Mesenchymal stem cell (in vitro differentiated cells and primary cell): Measurements from ENCODE around the gene DNASE1L1. TPM values are rescaled to one million over a fixed set of nuclear protein-coding genes. Genes with fewer than 3 reads are reported as not detected.

Experiments used
- DNase-seq: peaks from one replicate; pipeline ENCODE4 v3.0.0-alpha.2; 2013
- H2AFZ ChIP-seq: one replicate; pipeline ENCODE4 v1.6.1; 2013; ENCODE audit warnings: low read depth, mild to moderate bottlenecking, control low read depth, inconsistent platforms, low read length, moderate library complexity
- H2AK5ac ChIP-seq: 2 replicates; pipeline ENCODE4 v1.6.1; 2013; ENCODE audit warnings: low read length, moderate library complexity, mild to moderate bottlenecking, inconsistent platforms; ENCODE audit not compliant: severe bottlenecking
- H2BK120ac ChIP-seq: one replicate; pipeline ENCODE4 v1.6.1; 2013; ENCODE audit warnings: low read depth, mild to moderate bottlenecking, inconsistent platforms, low read length, moderate library complexity
- H2BK12ac ChIP-seq, 2 experiments: one replicate each; pipeline ENCODE4 v1.6.1; 2013; ENCODE audit warnings: inconsistent platforms in 2 of 2, low read length in 2 of 2, mild to moderate bottlenecking in 2 of 2, moderate library complexity in 2 of 2, control low read depth in 1 of 2
- H2BK15ac ChIP-seq: one replicate; pipeline ENCODE4 v1.6.1; 2013; ENCODE audit warnings: mild to moderate bottlenecking, low read depth, inconsistent platforms; ENCODE audit not compliant: poor library complexity, severe bottlenecking
- H2BK5ac ChIP-seq: 2 replicates; pipeline ENCODE4 v1.6.1; 2013; ENCODE audit warnings: low read depth, mild to moderate bottlenecking, low read length, control low read depth, inconsistent platforms; ENCODE audit not compliant: poor library complexity, severe bottlenecking
- H3K14ac ChIP-seq, 2 experiments: one replicate each; pipeline ENCODE4 v1.6.1; 2013; ENCODE audit warnings: inconsistent platforms in 2 of 2, low read length in 2 of 2, control low read depth in 1 of 2, mild to moderate bottlenecking in 1 of 2, moderate library complexity in 1 of 2
- H3K18ac ChIP-seq, 2 experiments: one replicate each; pipeline ENCODE4 v1.6.1; 2013; ENCODE audit warnings: inconsistent platforms in 2 of 2, low read length in 2 of 2, control low read depth in 1 of 2, low read depth in 1 of 2, mild to moderate bottlenecking in 1 of 2
- H3K23ac ChIP-seq, 2 experiments: one replicate each; pipeline ENCODE4 v1.6.1; 2013; ENCODE audit warnings: inconsistent platforms in 2 of 2, low read length in 2 of 2, mild to moderate bottlenecking in 2 of 2, moderate library complexity in 2 of 2, control low read depth in 1 of 2
- H3K27ac ChIP-seq: 2 replicates; pipeline ENCODE4 v1.5.1; 2013; ENCODE audit warnings: mild to moderate bottlenecking, moderate library complexity, low read length, control low read depth, inconsistent platforms; ENCODE audit not compliant: poor library complexity, severe bottlenecking
- H3K27me3 ChIP-seq, 2 experiments: 2 replicates each; pipeline versions ENCODE4 v1.6.1 to v1.7.0; 2013; ENCODE audit warnings: low read length in 2 of 2, mild to moderate bottlenecking in 2 of 2, moderate library complexity in 2 of 2, control low read depth in 1 of 2, inconsistent platforms in 1 of 2; ENCODE audit not compliant: control insufficient read depth in 1 of 2, insufficient read depth in 1 of 2
- H3K36me3 ChIP-seq, 2 experiments: 2 replicates each; pipeline versions ENCODE4 v1.6.1 to v1.7.0; 2013; ENCODE audit warnings: low read length in 2 of 2, control low read depth in 1 of 2, inconsistent platforms in 1 of 2, low read depth in 1 of 2, mild to moderate bottlenecking in 1 of 2; ENCODE audit not compliant: insufficient read depth in 2 of 2, control insufficient read depth in 1 of 2
- H3K4ac ChIP-seq, 2 experiments: one replicate each; pipeline ENCODE4 v1.6.1; 2013; ENCODE audit warnings: inconsistent platforms in 2 of 2, low read length in 2 of 2, mild to moderate bottlenecking in 2 of 2, moderate library complexity in 2 of 2, control low read depth in 1 of 2, low read depth in 1 of 2
- H3K4me1 ChIP-seq: 2 replicates; pipeline ENCODE4 v1.6.1; 2013; ENCODE audit warnings: low read depth, low read length, control low read depth; ENCODE audit not compliant: control insufficient read depth, insufficient read depth
- H3K4me2 ChIP-seq: 2 replicates; pipeline ENCODE4 v1.6.1; 2013; ENCODE audit warnings: low read length, mild to moderate bottlenecking, inconsistent platforms; ENCODE audit not compliant: poor library complexity, severe bottlenecking
- H3K4me3 ChIP-seq, 2 experiments: 2 replicates each; pipeline versions ENCODE4 v1.5.1 to v1.7.0; 2013; ENCODE audit warnings: low read length in 2 of 2, mild to moderate bottlenecking in 2 of 2, control low read depth in 1 of 2, low read depth in 1 of 2; ENCODE audit not compliant: insufficient read depth in 1 of 2
- H3K79me1 ChIP-seq: replicated peaks from 2 replicates; pipeline ENCODE4 v1.6.1; 2013; ENCODE audit warnings: mild to moderate bottlenecking, control low read depth, low read length, inconsistent platforms; ENCODE audit not compliant: poor library complexity, severe bottlenecking
- H3K9ac ChIP-seq: 2 replicates; pipeline ENCODE4 v1.7.0; 2013; ENCODE audit warnings: mild to moderate bottlenecking, low read length, moderate library complexity
- H3K9me3 ChIP-seq: 2 replicates; pipeline ENCODE4 v1.7.0; 2013; ENCODE audit warnings: mild to moderate bottlenecking, low read length; ENCODE audit not compliant: control insufficient read depth
- H4K8ac ChIP-seq: one replicate; pipeline ENCODE4 v1.6.1; 2013; ENCODE audit warnings: inconsistent platforms, mild to moderate bottlenecking, low read length, moderate library complexity
- H4K91ac ChIP-seq: one replicate; pipeline ENCODE4 v1.6.1; 2013; ENCODE audit warnings: mild to moderate bottlenecking, low read length, inconsistent platforms
- WGBS: methylation state at CpG from one replicate; pipeline ENCODE4 v1.1.7; 2013; ENCODE audit warnings: mixed read lengths; 5-methylcytosine and 5-hydroxymethylcytosine counted together
- polyA plus RNA-seq, 2 experiments: library from polyadenylated mRNA; stranded (reverse); fragments of 200-250 nt; gene quantifications; one replicate each; pipeline ENCODE4 v1.2.3, GENCODE V29; 2013

Gene DNASE1L1
- polyA plus RNA-seq (2013, experiment 1 of 2) = 53.5 TPM
- polyA plus RNA-seq (2013, experiment 2 of 2) = 52.9 TPM

DNA sequence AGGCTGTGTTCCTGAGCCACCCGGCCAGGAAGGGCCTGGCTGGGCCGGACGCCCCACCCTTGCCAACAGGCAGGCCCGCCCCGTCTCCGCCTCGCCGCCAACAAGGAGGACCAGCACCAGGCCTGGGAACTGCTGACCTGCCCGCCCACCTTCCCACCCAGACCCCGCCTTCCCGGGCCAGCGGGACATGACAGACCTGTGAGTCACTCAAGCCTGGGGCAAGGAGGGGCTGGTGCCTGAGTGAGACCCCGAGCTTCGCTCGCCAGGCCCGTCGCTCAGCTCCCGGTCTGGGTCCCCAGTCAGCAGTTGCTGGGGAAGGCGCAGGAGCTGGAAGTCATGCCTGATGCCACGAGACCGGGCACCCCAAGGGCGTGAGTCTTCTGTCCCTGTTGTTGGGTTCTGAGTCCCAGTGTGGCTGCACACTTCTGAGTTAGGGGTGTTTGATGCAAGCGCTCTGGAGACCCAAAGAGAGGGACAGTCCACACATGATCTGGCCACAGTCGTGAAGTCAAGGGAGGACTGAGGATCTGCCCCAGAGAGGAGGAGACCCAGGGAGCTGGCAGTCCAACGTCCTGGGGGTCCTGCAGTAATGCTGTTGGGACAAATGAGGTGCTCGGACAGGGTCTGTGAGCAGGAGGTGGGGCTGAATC lies at the start of gene DNASE1L1:
DNASE1L1 (minus strand) TSS at position 33 of the 650 bp plus-strand sequence. CDS start 3,686 bp downstream, outside the sequence.
- Histone ChIP-seq H3K4me2 (peak within 1 kb of the TSS; percentile 74), H2BK5ac (peak within 1 kb of the TSS; percentile 62), H3K9me3 (no peaks in the 10 kb centered on the region), H2BK12ac (peak within 1 kb of the TSS; percentile 39 to 83), H3K4me3 (peak within 1 kb of the TSS; percentile 50 to 53), H3K9ac (peak within 1 kb of the TSS; percentile 61), H4K91ac (peak within 1 kb of the TSS; percentile 95), H3K27ac (peak within 1 kb of the TSS; percentile 84), H4K8ac (peak within 1 kb of the TSS; percentile 49), H2BK120ac (no peak within 1 kb of the TSS), H2AK5ac (peak within 1 kb of the TSS; percentile 78), H3K36me3 (peaks cover 6 to 23% of the 10 kb centered on the region in 2 experiments), H2AFZ (no peak within 1 kb of the TSS), H3K23ac (no peak within 1 kb of the TSS), H3K18ac (peak within 1 kb of the TSS; percentile 70 to 92), H3K27me3 (peaks cover 0 to 5% of the 10 kb centered on the region in 2 experiments), H3K4ac (peak within 1 kb of the TSS; percentile 81 to 82), H3K14ac (peak within 1 kb of the TSS in 1 of 2 experiments; percentile 93), H3K4me1 (peaks cover 17% of the 10 kb centered on the region), H2BK15ac (peak within 1 kb of the TSS; percentile 67), H3K79me1 (peaks cover 5% of the 10 kb centered on the region)
- WGBS = 15% methylated on average over 17 of the region's 26 CpGs
- DNase-seq = peak; percentile 91

- Histone ChIP-seq H3K14ac (peak within 1 kb of the TSS in 1 of 2 experiments; percentile 99), H4K8ac (no peak within 1 kb of the TSS), H4K91ac (peak within 1 kb of the TSS; percentile 50), H2BK120ac (peak within 1 kb of the TSS; percentile 92), H3K27ac (no peak within 1 kb of the TSS), H3K9me3 (no peaks in the 10 kb centered on the region), H3K36me3 (peaks cover 24 to 34% of the 10 kb centered on the region in 2 experiments), H2BK5ac (no peak within 1 kb of the TSS), H3K4me2 (peak within 1 kb of the TSS; percentile 71), H3K79me1 (peaks cover 4% of the 10 kb centered on the region), H3K4ac (peak within 1 kb of the TSS in 1 of 2 experiments; percentile 89), H3K4me3 (peak within 1 kb of the TSS; percentile 83 to 86), H3K23ac (peak within 1 kb of the TSS in 1 of 2 experiments; percentile 96), H3K9ac (peak within 1 kb of the TSS; percentile 79), H3K18ac (peak within 1 kb of the TSS in 1 of 2 experiments; percentile 91), H2BK12ac (no peak within 1 kb of the TSS), H2AFZ (no peak within 1 kb of the TSS), H3K4me1 (peaks cover 18% of the 10 kb centered on the region), H2BK15ac (peak within 1 kb of the TSS; percentile 28), H3K27me3 (no peaks in the 10 kb centered on the region), H2AK5ac (no peak within 1 kb of the TSS)
- under 1% methylated on average over 13 of the region's 88 CpGs for WGBS
- DNase-seq = no peak
Observed at GRCh38 chrX:154458116-154458953, 49.3 kb upstream of the DNASE1L1 start, which contains the start of gene PLXNA3. TSS of gene PLXNA3 (plus strand) at chrX:154458281. CDS start at chrX:154460184, 1,903 bp downstream.

DNA sequence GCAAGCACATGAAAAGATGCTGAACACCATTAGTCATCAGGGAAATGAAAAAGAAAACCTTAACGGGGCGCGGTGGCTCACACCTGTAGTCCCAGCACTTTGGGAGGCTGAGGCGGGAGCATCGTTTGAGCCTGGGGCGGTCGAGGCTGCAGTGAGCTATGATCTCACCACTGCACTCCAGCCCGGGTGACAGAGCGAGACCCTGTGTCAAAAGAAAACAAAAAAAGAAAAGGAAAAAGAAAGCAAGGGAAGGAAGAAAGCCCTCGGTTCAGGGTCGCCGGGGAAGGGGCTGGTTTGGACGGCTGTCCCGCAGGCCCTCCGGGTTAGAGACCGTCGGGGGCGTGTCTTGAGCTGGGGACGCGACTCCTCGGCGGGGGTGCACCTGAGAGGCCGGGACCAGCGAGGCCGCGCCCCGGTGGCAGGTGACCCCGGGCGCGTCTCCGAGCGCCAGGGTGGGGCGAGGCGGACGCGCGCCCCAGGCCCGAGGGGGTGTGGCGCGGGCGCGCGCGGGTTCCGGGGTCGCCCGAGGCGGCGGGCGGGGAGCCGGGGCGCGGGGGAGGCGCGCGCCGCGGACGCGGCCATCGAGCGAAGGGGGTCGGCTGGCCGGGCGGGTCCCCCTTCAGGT lies 48.5 kb upstream of the DNASE1L1 start:
- peak overlapping the region; percentile 28 for H2BK15ac ChIP-seq
- H4K91ac ChIP-seq = peak overlapping the region; percentile 50
- peaks cover 24 to 32% of the 10 kb centered on the region in 2 experiments for H3K36me3 ChIP-seq
- H3K4ac ChIP-seq = no peak overlapping the region
- peak overlapping the region; percentile 73 to 86 for H3K4me3 ChIP-seq
- no peak overlapping the region for H2AFZ ChIP-seq
- peak overlapping the region; percentile 65 for H3K4me2 ChIP-seq
- H2BK5ac ChIP-seq = no peak overlapping the region
- H3K9ac ChIP-seq = peak overlapping the region; percentile 48
- H2BK12ac ChIP-seq = no peak overlapping the region
- no peaks in the 10 kb centered on the region for H3K9me3 ChIP-seq
- peaks cover 18% of the 10 kb centered on the region for H3K4me1 ChIP-seq
- no peak overlapping the region for H4K8ac ChIP-seq
- WGBS = 27% methylated on average over 17 of the region's 65 CpGs
- H3K27ac ChIP-seq = no peak overlapping the region
- H3K18ac ChIP-seq = peak overlapping the region in 1 of 2 experiments; percentile 52
- H2BK120ac ChIP-seq = peak overlapping the region; percentile 92
- H3K27me3 ChIP-seq = no peaks in the 10 kb centered on the region
- peaks cover 4% of the 10 kb centered on the region for H3K79me1 ChIP-seq
- no peak overlapping the region for H2AK5ac ChIP-seq
- H3K23ac ChIP-seq = no peak overlapping the region
- no peak for DNase-seq
- H3K14ac ChIP-seq = no peak overlapping the region
